GM12878 (cell line): ENCODE results near the gene ATF6. TPM values are rescaled to one million over a fixed set of nuclear protein-coding genes. Genes with fewer than 3 reads are reported as not detected.

Experiments
- ATAC-seq: fragments of 200-7000 bp; cut with Tn5 transposase; 3 replicates; pipeline ENCODE4 v1.9.1; 2020; ENCODE audit warnings: mild to moderate bottlenecking, moderate library complexity
- BruUV-seq: library from RNA; stranded (reverse); fragments of 400-500 nt; replicated peaks from 2 replicates; lab custom pipeline; 2021; lab: Mats Ljungman, UMichigan
- CTCF ChIA-PET: fragments of 300-600 bp; sonication (Branson Sonifier 250); formaldehyde crosslinking; extraction: SDS; loops from one replicate; lab custom pipeline; 2021; ENCODE audit warnings: inconsistent platforms; lab: Yijun Ruan, JAX
- POLR2A ChIA-PET: fragments of 350-600 bp; formaldehyde crosslinking; extraction: SDS; loops from one replicate; lab custom pipeline; 2021; ENCODE audit warnings: inconsistent platforms; lab: Charles Lee
- RAD21 ChIA-PET: fragments of 300-600 bp; sonication (Branson Sonifier 250); formaldehyde crosslinking; loops from one replicate; lab custom pipeline; 2023; ENCODE audit warnings: antibody characterized with exemption; ENCODE audit not compliant: unreplicated experiment; lab: Charles Lee
- SMC1A ChIA-PET: fragments of 300-600 bp; sonication (Branson Sonifier 250); formaldehyde crosslinking; loops from one replicate; lab custom pipeline; 2023; ENCODE audit not compliant: unreplicated experiment, uncharacterized antibody; lab: Charles Lee
- DNase-seq: peaks from one replicate; pipeline ENCODE4 v3.0.0-alpha.2; 2011; ENCODE audit warnings: low read depth, low spot score
- FAIRE-seq: peaks from 3 replicates; lab custom pipeline; 2011; peaks lifted over from hg19 to GRCh38; lab: Jason Lieb, UNC
- H2AFZ ChIP-seq: 2 replicates; pipeline ENCODE4 v1.6.0; 2011; ENCODE audit warnings: low read depth, low read length, control low read depth; ENCODE audit not compliant: control insufficient read depth
- H3K27ac ChIP-seq: 2 replicates; pipeline ENCODE4 v1.5.1; 2011; ENCODE audit warnings: control low read depth; ENCODE audit not compliant: control insufficient read depth, insufficient read depth
- H3K27me3 ChIP-seq, 2 experiments: replicated peaks in 1 of 2; 2 replicates each; pipeline versions ENCODE4 v1.6.0 to v1.6.1; 2011; ENCODE audit warnings: low read length in 1 of 2; ENCODE audit not compliant: control insufficient read depth in 2 of 2, insufficient read depth in 2 of 2
- H3K36me3 ChIP-seq, 2 experiments: 2 replicates each; pipeline ENCODE4 v1.5.1; 2011; ENCODE audit warnings: low read length in 1 of 2; ENCODE audit not compliant: control insufficient read depth in 2 of 2, insufficient read depth in 2 of 2
- H3K4me1 ChIP-seq: 2 replicates; pipeline ENCODE4 v1.6.1; 2011; ENCODE audit warnings: mild to moderate bottlenecking, low read length, moderate library complexity, mixed read lengths; ENCODE audit not compliant: control insufficient read depth, insufficient read depth
- H3K4me2 ChIP-seq: 2 replicates; pipeline ENCODE4 v1.6.0; 2011; ENCODE audit warnings: control low read depth; ENCODE audit not compliant: control insufficient read depth, insufficient read depth
- H3K4me3 ChIP-seq: fragments of 200-600 bp; sonication (generic); 2 replicates; pipeline ENCODE4 v1.5.1; 2016
- H3K79me2 ChIP-seq: 2 replicates; pipeline ENCODE4 v1.6.0; 2011; ENCODE audit warnings: low read length; ENCODE audit not compliant: control insufficient read depth, insufficient read depth
- H3K9ac ChIP-seq: 2 replicates; pipeline ENCODE4 v1.8.0; 2011; ENCODE audit warnings: low read length, control low read depth, mixed read lengths; ENCODE audit not compliant: control insufficient read depth, insufficient read depth
- H3K9me3 ChIP-seq: replicated peaks from 3 replicates; pipeline ENCODE4 v1.5.1; 2011; ENCODE audit warnings: mild to moderate bottlenecking, low read length; ENCODE audit not compliant: control insufficient read depth, insufficient read depth
- H4K20me1 ChIP-seq: 2 replicates; pipeline ENCODE4 v1.6.0; 2011; ENCODE audit not compliant: control insufficient read depth, insufficient read depth
- CREM ChIP-seq: IDR thresholded peaks from 2 replicates; pipeline ENCODE4 v1.6.1; 2014; ENCODE audit warnings: antibody characterized with exemption, low read depth
- CUX1 ChIP-seq: IDR thresholded peaks from 2 replicates; pipeline ENCODE4 v1.6.1; 2012; ENCODE audit warnings: improper control_type of control experiment, low read depth, low read length; ENCODE audit not compliant: insufficient replicate concordance
- ELK1 ChIP-seq: IDR thresholded peaks from 2 replicates; pipeline ENCODE4 v1.6.1; 2012; ENCODE audit warnings: low read depth, low read length, improper control_type of control experiment
- MTA3 ChIP-seq: IDR thresholded peaks from 2 replicates; pipeline ENCODE4 v1.6.1; 2012; ENCODE audit warnings: low read length, inconsistent platforms, borderline replicate concordance
- MXI1 ChIP-seq: fragments of 150-350 bp; IDR thresholded peaks from 2 replicates; pipeline ENCODE4 v1.6.1; 2011; ENCODE audit warnings: low read depth, mild to moderate bottlenecking, inconsistent platforms, low read length, improper control_type of control experiment
- POLR2AphosphoS5 ChIP-seq: IDR thresholded peaks from 2 replicates; pipeline ENCODE4 v1.6.1; 2011; ENCODE audit warnings: mild to moderate bottlenecking, low read length, inconsistent platforms
- SPI1 ChIP-seq: IDR thresholded peaks from 2 replicates; pipeline ENCODE4 v1.6.1; 2011; ENCODE audit warnings: low read depth, mild to moderate bottlenecking, low read length, moderate library complexity, borderline replicate concordance; ENCODE audit not compliant: insufficient read depth
- TCF12 ChIP-seq: IDR thresholded peaks from 2 replicates; pipeline ENCODE4 v1.6.1; 2011; ENCODE audit warnings: low read depth, mild to moderate bottlenecking, low read length
- WGBS: methylation state at CpG from one replicate; pipeline ENCODE4 v1.1.6; 2016; ENCODE audit warnings: low lambda C conversion rate; ENCODE audit not compliant: insufficient replicate concordance, insufficient coverage; ENCODE audit errors: missing lambda C conversion rate; 5-methylcytosine and 5-hydroxymethylcytosine counted together
- in situ Hi-C: fragments of 300-500 bp; cut with MboI; formaldehyde crosslinking; loops from 9 replicates; pipeline ENCODE4 v1.14.3; 2018; ENCODE audit warnings: mixed read lengths
- intact Hi-C: fragments of 100-400 bp; cut with micrococcal nuclease; formaldehyde crosslinking; loops from one replicate; pipeline ENCODE4 v1.14.2; 2022; ENCODE audit not compliant: unreplicated experiment
- polyA plus RNA-seq, 11 experiments: library from polyadenylated mRNA; depleted of rRNA in 4 of 11; unstranded in 6 of 11; stranded (reverse) in 5 of 11; fragments of >200 nt; fragmentation: Nextera tagmentation in 4 of 11; fragmentation: Illumina TruSeq in 1 of 11; extraction: Ambion mirVana in 4 of 11; extraction: Trizol in 1 of 11; gene quantifications; 1 replicate in 1 of 11; 2 replicates in 10 of 11; pipeline versions ENCODE4 v1.2.1 to v1.2.3, GENCODE V29; 2011 to 2016; ENCODE audit warnings: inconsistent platforms in 2 of 11, missing spikeins in 2 of 11, low read depth in 1 of 11
- total RNA-seq, 4 experiments: library from RNA; depleted of rRNA in 3 of 4; stranded (reverse); fragments of >200 nt in 3 of 4; fragmentation: Illumina TruSeq in 1 of 4; extraction: Trizol in 1 of 4; gene quantifications; 2 replicates each; pipeline versions ENCODE4 v1.2.1 to v1.2.3, GENCODE V29; 2013 to 2021
- TF ChIP-seq, protein P1 (sequence below): fragments of 150-350 bp; IDR thresholded peaks from 2 replicates; pipeline ENCODE4 v1.6.1; 2016; ENCODE audit warnings: low read depth, low read length

Gene ATF6
- total and polyA plus RNA-seq, 10 of the 15 experiments (the other 5 are each of a cell fraction or from before 2014, with no cell fraction given), result 7.8 to 24.3 (median 14.7) TPM

- TF ChIP-seq CUX1 (no peak), MTA3 (no peak), CREM (no peak)
Observed at GRCh38 chr1:162010175-162010506, 244.0 kb downstream of the ATF6 start (continued).

DNA sequence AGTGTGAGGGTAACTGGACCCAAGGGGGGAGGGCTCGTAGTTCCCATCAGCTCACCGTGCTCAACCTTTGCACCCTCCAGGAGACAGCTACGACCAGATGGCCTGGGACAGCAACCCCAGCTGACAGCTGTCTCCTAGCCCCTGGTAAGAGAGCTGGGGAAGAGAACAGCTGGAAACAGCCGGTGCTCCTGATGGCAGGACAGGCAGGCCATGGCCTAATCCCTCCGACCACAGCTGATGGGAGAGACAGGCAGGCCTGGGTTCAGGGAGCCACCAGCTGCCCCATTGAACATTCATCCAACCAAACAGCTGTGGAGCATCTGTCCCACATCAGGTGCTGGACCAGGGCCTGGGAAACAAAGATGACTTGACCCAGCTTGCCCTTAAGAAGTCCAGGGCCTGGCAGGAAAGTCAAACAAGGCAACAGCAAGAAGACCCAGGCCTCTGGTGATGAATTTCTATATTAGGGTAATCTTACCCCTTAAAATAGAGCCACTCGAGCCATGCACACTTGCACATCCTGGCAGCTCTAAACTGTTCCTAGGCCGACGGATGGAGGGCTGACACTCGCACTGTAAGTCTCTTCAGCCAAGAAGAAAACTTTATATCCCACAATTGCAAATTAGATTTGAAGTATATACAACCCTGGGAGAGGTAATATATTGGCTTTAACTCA is 245.4 kb downstream of the ATF6 start:
- ChIA-PET POLR2A (no interaction called here), RAD21 (no interaction called here), CTCF (no interaction called here), SMC1A (no interaction called here)
- Histone ChIP-seq H2AFZ (no peak overlapping the region), H4K20me1 (no peaks in the 10 kb centered on the region), H3K9me3 (peaks cover 4% of the 10 kb centered on the region; the same call in 2 of the 3 replicates), H3K27me3 (peaks cover 0 to 4% of the 10 kb centered on the region in 2 experiments; a peak in 2 of 4 replicates), H3K36me3 (no peaks in the 10 kb centered on the region), H3K4me1 (no peaks in the 10 kb centered on the region), H3K4me2 (no peak overlapping the region), H3K4me3 (no peak overlapping the region), H3K9ac (no peak overlapping the region), H3K79me2 (no peaks in the 10 kb centered on the region), H3K27ac (no peak overlapping the region)
- intact Hi-C loops, result no loop called here
- in situ Hi-C loops, result no loop called here
- ATAC-seq (no peak), FAIRE-seq (no peak), DNase-seq (no peak)
- BruUV-seq, result no TSS peak
- WGBS, result 43% methylated on average over 9 of the region's 9 CpGs
- TF ChIP-seq TCF12 (no peak), SPI1 (no peak), POLR2AphosphoS5 (no peak), MXI1 (no peak), ELK1 (no peak)
- TF ChIP-seq, protein P1, sequence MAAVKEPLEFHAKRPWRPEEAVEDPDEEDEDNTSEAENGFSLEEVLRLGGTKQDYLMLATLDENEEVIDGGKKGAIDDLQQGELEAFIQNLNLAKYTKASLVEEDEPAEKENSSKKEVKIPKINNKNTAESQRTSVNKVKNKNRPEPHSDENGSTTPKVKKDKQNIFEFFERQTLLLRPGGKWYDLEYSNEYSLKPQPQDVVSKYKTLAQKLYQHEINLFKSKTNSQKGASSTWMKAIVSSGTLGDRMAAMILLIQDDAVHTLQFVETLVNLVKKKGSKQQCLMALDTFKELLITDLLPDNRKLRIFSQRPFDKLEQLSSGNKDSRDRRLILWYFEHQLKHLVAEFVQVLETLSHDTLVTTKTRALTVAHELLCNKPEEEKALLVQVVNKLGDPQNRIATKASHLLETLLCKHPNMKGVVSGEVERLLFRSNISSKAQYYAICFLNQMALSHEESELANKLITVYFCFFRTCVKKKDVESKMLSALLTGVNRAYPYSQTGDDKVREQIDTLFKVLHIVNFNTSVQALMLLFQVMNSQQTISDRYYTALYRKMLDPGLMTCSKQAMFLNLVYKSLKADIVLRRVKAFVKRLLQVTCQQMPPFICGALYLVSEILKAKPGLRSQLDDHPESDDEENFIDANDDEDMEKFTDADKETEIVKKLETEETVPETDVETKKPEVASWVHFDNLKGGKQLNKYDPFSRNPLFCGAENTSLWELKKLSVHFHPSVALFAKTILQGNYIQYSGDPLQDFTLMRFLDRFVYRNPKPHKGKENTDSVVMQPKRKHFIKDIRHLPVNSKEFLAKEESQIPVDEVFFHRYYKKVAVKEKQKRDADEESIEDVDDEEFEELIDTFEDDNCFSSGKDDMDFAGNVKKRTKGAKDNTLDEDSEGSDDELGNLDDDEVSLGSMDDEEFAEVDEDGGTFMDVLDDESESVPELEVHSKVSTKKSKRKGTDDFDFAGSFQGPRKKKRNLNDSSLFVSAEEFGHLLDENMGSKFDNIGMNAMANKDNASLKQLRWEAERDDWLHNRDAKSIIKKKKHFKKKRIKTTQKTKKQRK, result no peak
